Spleen (tissue), 7 donors: ENCODE data around the gene TPM1.

Experiments used
- CTCF ChIP-seq, 11 experiments: fragments of 200-600 bp in 7 of 11; fragments of 450-650 bp in 4 of 11; sonication (generic) in 4 of 11; IDR thresholded peaks in 8 of 11; conservative IDR thresholded peaks in 3 of 11; 1 replicate in 7 of 11; 2 replicates in 4 of 11; pipeline versions ENCODE4 v1.4.0 to v1.8.0; 2016 to 2021; ENCODE audit warnings: antibody characterized with exemption in 11 of 11, inconsistent platforms in 4 of 11, mild to moderate bottlenecking in 1 of 11
- POLR2A ChIP-seq, 3 donors: fragments of 450-650 bp; IDR thresholded peaks; one replicate each; pipeline ENCODE4 v1.5.1; 2017; ENCODE audit warnings: antibody characterized with exemption in 3 of 3, mild to moderate bottlenecking in 1 of 3
- donor health status: DM: no; HTN: no; CAD: no; lungs with moderate emphysema.
- donor health status: DM: no; HTN: no; CAD: no.
- donor health status: DM: no; HTN: no; CAD: no.

GRCh38 chr15:63072809-63073277 lies 30.3 kb downstream of the TPM1 start:
- TF ChIP-seq CTCF (IDR thresholded peaks at IDR 0.05 in 8 of 11, conservative IDR thresholded peaks at IDR 0.05 in 3 of 11), result no peak
- TF ChIP-seq POLR2A (IDR thresholded peaks at IDR 0.05), result no peak
